ENCODE results near the gene SERPINA4. TPM values are rescaled to one million over a fixed set of nuclear protein-coding genes. Genes with fewer than 3 reads are reported as not detected.
"Not testable (repeated sequence)": the region's sequence is repeated elsewhere in the genome, so short reads cannot be mapped to it uniquely, and the experiment has no call there.

Gene SERPINA4
- total and polyA plus RNA-seq, 2 of the 13 experiments (the other 11 are each of a cell fraction or from before 2014, with no cell fraction given): 39.1 to 57.8 TPM

DNA sequence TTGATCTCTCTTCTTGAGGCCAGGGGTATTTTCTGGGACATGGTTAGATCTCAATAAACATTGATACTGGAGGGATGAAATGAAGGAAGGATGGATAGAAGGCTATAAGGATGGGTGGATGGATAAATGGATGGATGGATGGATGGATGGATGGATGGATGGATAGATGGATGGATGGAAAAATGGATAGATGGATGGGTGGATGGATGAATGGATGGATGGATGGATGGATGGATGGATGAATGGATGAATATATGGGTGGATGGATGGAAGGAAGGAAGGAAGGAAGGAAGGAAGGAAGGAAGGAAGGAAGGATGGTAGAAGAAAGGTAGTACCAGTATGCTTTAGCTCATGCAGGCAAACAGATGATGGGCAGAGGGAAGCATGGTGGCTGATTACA is 16.2 kb downstream of the SERPINA4 start:
- H3K4me3 ChIP-seq (replicated peaks in 1 of 3; ENCODE audit: insufficient read depth in 1 of 3, low read depth in 2 of 3, low read length in 3 of 3); DNase-seq (ENCODE audit: low spot score); H4K20me1 ChIP-seq (ENCODE audit: insufficient read depth, low read length); H3K9ac ChIP-seq (ENCODE audit: insufficient read depth, low read depth, low read length); H3K4me2 ChIP-seq (ENCODE audit: low read depth, low read length); CTCF ChIA-PET (ENCODE audit: low intra/inter-chr PET ratio, low total read pairs); in situ Hi-C loops (cut with HindIII; ENCODE audit: extremely low pct_ligation_motif_present, low pct_unique_long_range_greater_than_20kb); BruUV-seq (replicated peaks); H3K9me3 ChIP-seq (ENCODE audit: low read length); ATAC-seq; H2AFZ ChIP-seq (ENCODE audit: low read length); FAIRE-seq; H3K27me3 ChIP-seq (ENCODE audit: control insufficient read depth in 1 of 2, insufficient read depth in 2 of 2, low read length in 2 of 2); H3K27ac ChIP-seq (ENCODE audit: extremely low read length, insufficient read depth, low read length); intact Hi-C loops (cut with micrococcal nuclease; ENCODE audit: unreplicated experiment); H3K36me3 ChIP-seq (replicated peaks in 1 of 2; ENCODE audit: control insufficient read depth in 1 of 2, insufficient read depth in 2 of 2, low read length in 2 of 2): not testable (repeated sequence)
- POLR2A ChIA-PET: interaction anchor here (1.1 to 1.5 kb wide), 2 partner anchors 16 to 22 kb away, joined by 3 to 4 read pairs; partner anchors contain the start of gene SERPINA4
- Histone ChIP-seq H3K79me2 (ENCODE audit: insufficient read depth, low read length) (peaks cover 13% of the 10 kb centered on the region), H3K4me1 (ENCODE audit: insufficient read depth, low read length) (peaks cover 75% of the 10 kb centered on the region)

- BruUV-seq (replicated peaks): no TSS peak
- TF ChIP-seq ZNF12 (CRISPR knock-in tag; IDR thresholded peaks at IDR 0.05): peak; percentile 94
- TF ChIP-seq TEAD3 (CRISPR knock-in tag; optimal IDR thresholded peaks at IDR 0.05; ENCODE audit: borderline replicate concordance): no peak
- CTCF ChIA-PET (ENCODE audit: low intra/inter-chr PET ratio, low total read pairs): no interaction called here
- ATAC-seq: no peak
- H4K20me1 ChIP-seq (ENCODE audit: insufficient read depth, low read length): no peaks in the 10 kb centered on the region
- intact Hi-C loops (cut with micrococcal nuclease; ENCODE audit: unreplicated experiment) (no loop called here), in situ Hi-C loops (cut with HindIII; ENCODE audit: extremely low pct_ligation_motif_present, low pct_unique_long_range_greater_than_20kb) (no loop called here)
- peaks cover 75% of the 10 kb centered on the region for H3K4me1 ChIP-seq (ENCODE audit: insufficient read depth, low read length)
- no peak overlapping the region for H3K9ac ChIP-seq (ENCODE audit: insufficient read depth, low read depth, low read length)
- no peaks in the 10 kb centered on the region for H3K9me3 ChIP-seq (ENCODE audit: low read length)
- no peak for FAIRE-seq
- DNase-seq (ENCODE audit: low spot score): no peak
- H3K27ac ChIP-seq (ENCODE audit: extremely low read length, insufficient read depth, low read length): no peak overlapping the region
- no peak overlapping the region for H2AFZ ChIP-seq (ENCODE audit: low read length)
- H3K4me2 ChIP-seq (ENCODE audit: low read depth, low read length): no peak overlapping the region
- H3K4me3 ChIP-seq (replicated peaks in 1 of 3; ENCODE audit: insufficient read depth in 1 of 3, low read depth in 2 of 3, low read length in 3 of 3): no peak overlapping the region
- no peaks in the 10 kb centered on the region; a peak in 1 of 5 replicates for H3K27me3 ChIP-seq (ENCODE audit: control insufficient read depth in 1 of 2, insufficient read depth in 2 of 2, low read length in 2 of 2)
- peaks cover 0 to 5% of the 10 kb centered on the region in 2 experiments; a peak in 3 of 5 replicates for H3K36me3 ChIP-seq (replicated peaks in 1 of 2; ENCODE audit: control insufficient read depth in 1 of 2, insufficient read depth in 2 of 2, low read length in 2 of 2)
- H3K79me2 ChIP-seq (ENCODE audit: insufficient read depth, low read length): peaks cover 25% of the 10 kb centered on the region
- POLR2A ChIA-PET: interaction anchor here (1.0 kb wide), 1 partner anchor 17 kb away, joined by 3 read pairs; the partner anchor contains the start of gene SERPINA4
- WGBS (ENCODE audit: low lambda C conversion rate): 93% methylated on average over 6 of the region's 6 CpGs
These were observed 17.5 kb downstream of the SERPINA4 start for GRCh38 chr14:94578712-94579111.

Measured in HepG2 (cell line).